ENCODE results near the gene SPATA3.
A peak's percentile ranks its signal among the peaks of the same experiment; 100 is the strongest.

SPATA3 gene

GRCh38 chr2:230969659-230970015 is 26.3 kb upstream of the SPATA3 start:
- H3K4me3 ChIP-seq (ENCODE audit: low read length): peak overlapping the region; percentile 67

GRCh38 chr2:230972046-230972445 is 23.9 kb upstream of the SPATA3 start:
- Histone ChIP-seq H3K4me1 (ENCODE audit: low read length) (peaks cover 46% of the 10 kb centered on the region), H2AFZ (ENCODE audit: low read depth, low read length) (no peak overlapping the region), H3K4me2 (ENCODE audit: low read length) (no peak overlapping the region), H3K36me3 (replicated peaks; ENCODE audit: low read depth, low read length) (no peaks in the 10 kb centered on the region), H3K79me2 (ENCODE audit: low read length) (no peaks in the 10 kb centered on the region), H3K9me3 (ENCODE audit: insufficient read depth, low read length) (no peaks in the 10 kb centered on the region), H3K27ac (ENCODE audit: low read length) (no peak overlapping the region), H3K4me3 (ENCODE audit: low read length) (no peak overlapping the region), H3K9ac (ENCODE audit: low read length) (no peak overlapping the region), H3K27me3 (ENCODE audit: low read depth, low read length) (no peaks in the 10 kb centered on the region), H4K20me1 (ENCODE audit: insufficient read depth, low read length) (no peaks in the 10 kb centered on the region)
- no peak for TF ChIP-seq EZH2phosphoT487 (IDR thresholded peaks at IDR 0.05; ENCODE audit: low read depth)
- TF ChIP-seq CTCF (IDR thresholded peaks at IDR 0.05; ENCODE audit: low read depth, low read length): no peak

More at GRCh38 chr2:230969659-230970015, 26.3 kb upstream of the SPATA3 start:
- H3K4me1 ChIP-seq (ENCODE audit: low read length): peaks cover 31% of the 10 kb centered on the region
- H3K9me3 ChIP-seq (ENCODE audit: insufficient read depth, low read length): no peaks in the 10 kb centered on the region
- no peak overlapping the region for H3K27ac ChIP-seq (ENCODE audit: low read length)
- H3K9ac ChIP-seq (ENCODE audit: low read length): peak overlapping the region; percentile 26; the same call in 1 of the 2 replicates
- H4K20me1 ChIP-seq (ENCODE audit: insufficient read depth, low read length): no peaks in the 10 kb centered on the region
- H3K36me3 ChIP-seq (replicated peaks; ENCODE audit: low read depth, low read length): no peaks in the 10 kb centered on the region
- TF ChIP-seq EZH2phosphoT487 (IDR thresholded peaks at IDR 0.05; ENCODE audit: low read depth): no peak
- TF ChIP-seq CTCF (IDR thresholded peaks at IDR 0.05; ENCODE audit: low read depth, low read length): no peak
- no peaks in the 10 kb centered on the region for H3K27me3 ChIP-seq (ENCODE audit: low read depth, low read length)
- H3K79me2 ChIP-seq (ENCODE audit: low read length): no peaks in the 10 kb centered on the region
- peak overlapping the region; percentile 82 for H2AFZ ChIP-seq (ENCODE audit: low read depth, low read length)
- H3K4me2 ChIP-seq (ENCODE audit: low read length): peak overlapping the region; percentile 74

GRCh38 chr2:230974096-230974913 is 21.6 kb upstream of the SPATA3 start:
- H3K36me3 ChIP-seq (replicated peaks; ENCODE audit: low read depth, low read length): no peaks in the 10 kb centered on the region
- H3K27ac ChIP-seq (ENCODE audit: low read length): peak overlapping the region; percentile 85
- H3K9me3 ChIP-seq (ENCODE audit: insufficient read depth, low read length): no peaks in the 10 kb centered on the region
- peaks cover 54% of the 10 kb centered on the region for H3K4me1 ChIP-seq (ENCODE audit: low read length)
- TF ChIP-seq CTCF (IDR thresholded peaks at IDR 0.05; ENCODE audit: low read depth, low read length) (no peak), EZH2phosphoT487 (IDR thresholded peaks at IDR 0.05; ENCODE audit: low read depth) (no peak)
- peak overlapping the region; percentile 60 for H3K9ac ChIP-seq (ENCODE audit: low read length)
- no peaks in the 10 kb centered on the region for H4K20me1 ChIP-seq (ENCODE audit: insufficient read depth, low read length)
- peak overlapping the region; percentile 65 for H3K4me3 ChIP-seq (ENCODE audit: low read length)
- H3K4me2 ChIP-seq (ENCODE audit: low read length): peak overlapping the region; percentile 86
- no peaks in the 10 kb centered on the region for H3K79me2 ChIP-seq (ENCODE audit: low read length)
- no peaks in the 10 kb centered on the region for H3K27me3 ChIP-seq (ENCODE audit: low read depth, low read length)
- H2AFZ ChIP-seq (ENCODE audit: low read depth, low read length): peak overlapping the region; percentile 26

- Histone ChIP-seq H3K9me3 (ENCODE audit: insufficient read depth, low read length) (no peaks in the 10 kb centered on the region), H3K27me3 (ENCODE audit: low read depth, low read length) (no peaks in the 10 kb centered on the region), H3K27ac (ENCODE audit: low read length) (no peak overlapping the region), H3K4me3 (ENCODE audit: low read length) (no peak overlapping the region), H3K79me2 (ENCODE audit: low read length) (no peaks in the 10 kb centered on the region), H4K20me1 (ENCODE audit: insufficient read depth, low read length) (no peaks in the 10 kb centered on the region), H3K4me1 (ENCODE audit: low read length) (peaks cover 53% of the 10 kb centered on the region), H2AFZ (ENCODE audit: low read depth, low read length) (no peak overlapping the region), H3K9ac (ENCODE audit: low read length) (no peak overlapping the region), H3K4me2 (ENCODE audit: low read length) (no peak overlapping the region), H3K36me3 (replicated peaks; ENCODE audit: low read depth, low read length) (no peaks in the 10 kb centered on the region)
- TF ChIP-seq EZH2phosphoT487 (IDR thresholded peaks at IDR 0.05; ENCODE audit: low read depth) (no peak), CTCF (IDR thresholded peaks at IDR 0.05; ENCODE audit: low read depth, low read length) (no peak)
Measured at GRCh38 chr2:230975927-230976326, 20.0 kb upstream of the SPATA3 start.
